Activated gamma-delta T cell (primary cell): ENCODE data around the gene SPIN2A.
"Not testable (repeated sequence)": the region's sequence is repeated elsewhere in the genome, so short reads cannot be mapped to it uniquely, and the experiment has no call there.

Experiments used
- DNase-seq: peaks from one replicate; lab custom pipeline; 2025; lab: John Stamatoyannopoulos, UW
- total RNA-seq, 2 donors: gene quantifications; one replicate each; lab custom pipeline; 2026; lab: John Stamatoyannopoulos, UW

SPIN2A gene
- 0 reads per million in 2 donors for total RNA-seq

- DNase-seq = not testable (repeated sequence)
Observed at GRCh38 chrX:57137073-57137472, at the start of gene SPIN2A. TSS of gene SPIN2A (minus strand) at chrX:57137397. CDS start at chrX:57136597, 800 bp downstream.

GRCh38 chrX:57178605-57179004 is 41.4 kb upstream of the SPIN2A start:
- DNase-seq = no peak

GRCh38 chrX:57177070-57177469 is 39.9 kb upstream of the SPIN2A start:
- no peak for DNase-seq

- DNase-seq = no peak
Observed at GRCh38 chrX:57172544-57172943, 35.3 kb upstream of the SPIN2A start.

DNA sequence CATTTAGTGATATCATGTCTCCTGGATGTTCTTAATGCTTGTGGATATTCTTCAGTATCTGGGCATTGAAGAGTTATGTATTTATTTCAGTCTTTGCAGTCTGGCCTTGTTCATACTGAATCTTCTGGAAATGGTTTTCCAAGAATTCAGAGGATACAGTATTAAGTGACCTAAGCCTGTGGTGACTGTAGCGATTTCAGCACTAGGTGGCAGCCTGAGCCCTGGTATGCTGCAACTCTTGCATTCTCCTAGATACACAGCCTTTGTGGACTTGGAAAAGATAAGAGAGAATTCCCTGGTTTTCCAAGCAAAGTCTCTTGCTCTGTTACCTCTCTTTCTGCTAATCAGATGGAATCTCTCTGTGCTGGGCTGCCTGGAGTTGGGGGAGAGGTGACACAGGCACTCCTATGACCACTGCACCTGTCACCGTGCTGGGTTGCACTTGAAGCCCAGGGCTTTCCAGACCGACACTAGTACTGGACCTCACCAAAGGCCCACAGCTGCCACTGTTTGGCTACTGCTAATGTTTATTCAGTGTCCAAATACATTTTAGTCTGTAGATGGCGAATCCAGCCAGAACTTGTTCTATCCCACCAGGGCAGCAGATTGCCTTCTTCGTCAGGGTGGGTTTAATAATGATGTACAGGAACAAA is 19.3 kb upstream of the SPIN2A start:
- DNase-seq = no peak

- DNase-seq = no peak
Observed at GRCh38 chrX:57155171-57155570, 18.0 kb upstream of the SPIN2A start.

GRCh38 chrX:57152222-57152621 is 15.0 kb upstream of the SPIN2A start:
- DNase-seq = not testable (repeated sequence)

GRCh38 chrX:57138674-57139073 is 1.5 kb upstream of the SPIN2A start:
- DNase-seq = no peak

DNA sequence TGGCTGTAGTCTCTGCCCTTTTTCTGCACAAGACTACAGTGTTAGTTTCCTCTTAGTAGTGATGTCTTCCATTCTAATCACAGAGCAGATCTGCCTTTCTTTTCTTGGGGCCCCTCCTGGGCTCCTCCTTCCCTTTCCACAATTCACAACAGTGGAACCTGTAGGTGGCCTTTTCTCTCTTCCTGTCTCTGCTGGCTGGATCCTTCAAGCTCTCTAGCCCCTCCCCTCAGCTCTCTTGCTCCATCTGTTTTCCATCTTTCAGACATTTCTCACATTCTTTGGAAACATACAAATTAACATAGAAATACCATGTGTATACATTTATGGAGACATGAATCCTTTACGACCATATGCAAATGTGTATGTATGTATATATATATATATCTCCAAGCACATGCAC is 304 bp upstream of the SPIN2A start:
- DNase-seq = no peak

DNA sequence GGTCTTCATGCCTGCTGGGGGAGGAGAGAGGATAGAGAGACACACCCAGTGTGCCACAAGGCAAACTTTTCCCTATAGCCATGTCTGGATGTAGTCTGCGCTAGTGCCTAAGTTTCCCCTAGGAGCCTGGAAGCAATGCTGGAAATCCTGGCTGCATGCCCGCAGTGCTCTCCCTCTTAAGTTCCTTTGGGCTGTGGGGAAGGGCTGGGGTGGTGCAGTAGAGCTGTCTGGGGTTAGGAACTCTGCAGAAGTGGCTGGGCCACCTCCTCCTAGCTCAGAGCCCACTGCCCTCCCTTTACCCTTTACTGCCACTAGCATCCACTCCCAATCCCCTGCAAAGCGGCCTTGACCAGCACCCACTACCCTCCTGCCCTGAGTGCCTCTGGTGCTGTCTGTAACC is 608 bp downstream of the SPIN2A start:
- DNase-seq = not testable (repeated sequence)

GRCh38 chrX:57135287-57135686 is 1.9 kb downstream of the SPIN2A start:
- no peak for DNase-seq

DNA sequence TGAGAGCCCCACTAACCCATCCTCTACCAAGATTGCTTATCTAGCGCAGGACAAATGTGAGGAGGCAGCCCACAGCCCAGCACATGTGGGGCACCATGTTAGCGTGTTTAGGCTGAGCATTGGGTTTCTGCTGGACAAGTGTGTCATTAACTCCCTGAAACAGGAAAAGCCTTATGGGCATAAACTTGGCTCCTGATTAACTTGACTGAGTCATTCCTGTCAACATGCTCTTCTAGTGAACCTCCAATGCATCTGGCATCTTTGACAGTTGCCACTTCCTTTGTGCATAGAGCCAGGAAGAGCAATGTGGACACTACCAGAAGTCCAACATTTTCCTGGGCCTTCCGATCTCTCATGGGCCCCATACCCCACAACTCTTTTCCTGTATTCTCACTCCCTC is 2.5 kb downstream of the SPIN2A start:
- no peak for DNase-seq

DNA sequence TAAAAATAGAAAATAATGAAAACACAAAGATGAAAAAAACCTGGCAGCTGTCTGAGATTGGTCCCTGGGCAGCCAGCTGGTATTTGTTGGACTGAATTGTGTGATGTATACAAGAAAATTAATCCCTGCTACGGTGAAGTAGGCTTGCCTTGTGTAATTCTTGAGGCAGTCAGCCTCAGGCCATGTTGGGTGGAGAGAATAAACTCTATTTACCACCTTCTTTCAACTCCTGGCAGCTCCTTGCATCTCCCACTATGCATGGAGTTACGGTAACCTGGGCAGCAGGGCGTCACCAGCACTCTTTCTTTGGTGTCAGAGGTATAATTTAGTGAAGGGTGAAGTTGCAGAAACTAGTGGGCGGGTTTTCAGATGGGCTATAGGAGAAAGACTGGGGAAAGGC is 3.5 kb downstream of the SPIN2A start:
- DNase-seq = no peak

GRCh38 chrX:57133284-57133683 is 3.9 kb downstream of the SPIN2A start:
- DNase-seq = not testable (repeated sequence)

DNA sequence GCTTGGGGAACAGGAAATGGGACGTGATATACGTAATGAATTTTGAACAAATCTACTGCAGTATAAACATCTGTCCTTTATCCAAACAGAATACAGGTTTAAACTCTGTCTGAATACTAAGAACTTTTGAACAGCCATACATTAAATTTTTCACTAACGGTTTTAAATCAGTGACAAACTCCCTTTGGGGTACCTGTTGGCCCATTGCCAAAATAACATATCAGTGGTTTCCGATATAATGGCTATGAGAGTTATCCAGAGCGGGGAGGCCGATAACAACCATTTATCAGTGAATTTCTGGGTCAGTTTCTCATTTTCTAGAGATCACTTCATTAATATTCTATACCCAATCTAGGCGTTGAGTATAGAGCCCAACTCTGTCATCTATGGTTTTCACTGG is 5.2 kb downstream of the SPIN2A start:
- DNase-seq = no peak

DNA sequence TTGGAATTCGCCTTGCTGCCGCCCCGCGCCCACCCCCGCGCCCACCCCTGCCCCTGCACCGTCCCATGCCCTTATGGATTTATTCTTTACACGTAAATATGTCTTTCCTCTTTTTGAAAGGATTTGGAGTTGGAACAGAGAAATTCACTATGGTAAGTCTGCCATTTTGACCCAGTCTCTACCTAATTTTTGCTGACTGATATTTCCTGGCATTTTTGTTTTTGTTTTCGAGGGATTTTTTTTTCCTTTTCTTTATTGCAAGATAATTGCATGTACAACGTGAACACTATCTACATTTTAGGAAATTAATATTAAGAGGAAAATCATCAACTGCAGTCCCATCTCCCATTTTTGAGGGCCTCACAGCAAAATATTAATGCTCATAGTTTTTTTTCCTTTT is 15.4 kb downstream of the SPIN2A start:
- no peak for DNase-seq

DNA sequence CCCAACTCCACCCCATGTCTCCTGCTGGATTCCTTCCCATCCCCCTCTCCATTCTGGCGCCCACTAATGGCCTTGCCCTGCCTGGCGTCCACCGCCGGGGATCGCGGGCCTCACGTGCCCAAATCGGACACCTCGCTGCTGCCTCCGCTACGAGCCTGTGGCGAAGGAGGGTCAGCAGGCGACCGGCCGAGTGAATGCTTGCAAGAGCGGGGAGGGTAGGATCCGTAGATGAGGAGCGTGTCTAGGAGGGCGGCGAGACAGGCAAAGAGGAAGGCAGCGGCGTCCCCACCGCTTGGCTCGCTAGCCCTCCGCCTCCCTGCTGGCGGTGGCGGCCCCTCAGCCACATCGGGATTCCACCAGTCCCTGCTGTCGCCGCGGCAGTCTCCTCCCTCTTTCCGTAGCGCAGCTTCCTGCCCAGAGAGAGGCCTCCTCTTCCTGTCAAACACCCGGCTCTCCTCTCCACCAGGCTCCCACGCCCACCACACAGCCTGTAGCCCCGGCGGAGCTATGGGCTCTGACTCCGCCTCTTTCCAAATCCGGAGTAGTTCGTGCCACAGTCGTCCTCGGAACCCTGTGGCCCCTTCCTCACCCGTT is 15.9 kb downstream of the SPIN2A start, which contains the start of gene SPIN2B:
SPIN2B (minus strand) TSS at position 387 of the 594 bp plus-strand sequence.
- peak; percentile 46 for DNase-seq

GRCh38 chrX:57120619-57121161 is 16.5 kb downstream of the SPIN2A start:
- not testable (repeated sequence) for DNase-seq

DNA sequence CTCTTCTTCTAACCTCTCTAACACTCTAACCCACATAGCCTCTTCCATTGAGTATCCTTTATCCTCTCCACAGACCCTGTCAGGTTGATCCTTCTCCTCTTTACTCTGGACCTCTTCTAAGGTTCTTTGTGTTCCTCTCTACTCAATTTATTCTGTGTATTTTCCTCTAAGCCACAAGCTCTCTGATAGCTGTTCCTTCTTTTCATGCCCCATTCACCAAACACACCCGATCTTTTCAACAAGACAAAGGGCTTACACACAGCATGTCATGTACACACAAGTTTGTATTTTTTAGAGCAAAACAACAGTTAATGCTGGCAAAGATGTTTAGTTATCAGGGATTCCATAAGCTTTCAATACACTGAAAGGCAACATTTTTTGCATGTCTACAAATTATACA is 17.8 kb downstream of the SPIN2A start:
- no peak for DNase-seq

GRCh38 chrX:57117566-57117965 is 19.6 kb downstream of the SPIN2A start:
- DNase-seq = not testable (repeated sequence)

GRCh38 chrX:57104921-57105398 is 32.2 kb downstream of the SPIN2A start:
- no peak for DNase-seq

- no peak for DNase-seq
Observed at GRCh38 chrX:57104406-57104805, 32.8 kb downstream of the SPIN2A start.

GRCh38 chrX:57103489-57103888 is 33.7 kb downstream of the SPIN2A start:
- no peak for DNase-seq
